KBM-7 (cell line): ENCODE results near the gene RABL3.
"Not testable (repeated sequence)": the region's sequence is repeated elsewhere in the genome, so short reads cannot be mapped to it uniquely, and the experiment has no call there.

Experiments used
- DNase-seq: peaks from one replicate; pipeline ENCODE4 v3.0.0-alpha.2; 2015
- in situ Hi-C: fragments of 300-500 bp; cut with MboI; formaldehyde crosslinking; loops from 2 replicates; pipeline ENCODE4 v1.14.3; 2020; ENCODE audit warnings: low sequenced_read_pairs, low pct_unique_long_range_greater_than_20kb, mixed read lengths

The RABL3 gene, protein sequence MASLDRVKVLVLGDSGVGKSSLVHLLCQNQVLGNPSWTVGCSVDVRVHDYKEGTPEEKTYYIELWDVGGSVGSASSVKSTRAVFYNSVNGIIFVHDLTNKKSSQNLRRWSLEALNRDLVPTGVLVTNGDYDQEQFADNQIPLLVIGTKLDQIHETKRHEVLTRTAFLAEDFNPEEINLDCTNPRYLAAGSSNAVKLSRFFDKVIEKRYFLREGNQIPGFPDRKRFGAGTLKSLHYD

DNA sequence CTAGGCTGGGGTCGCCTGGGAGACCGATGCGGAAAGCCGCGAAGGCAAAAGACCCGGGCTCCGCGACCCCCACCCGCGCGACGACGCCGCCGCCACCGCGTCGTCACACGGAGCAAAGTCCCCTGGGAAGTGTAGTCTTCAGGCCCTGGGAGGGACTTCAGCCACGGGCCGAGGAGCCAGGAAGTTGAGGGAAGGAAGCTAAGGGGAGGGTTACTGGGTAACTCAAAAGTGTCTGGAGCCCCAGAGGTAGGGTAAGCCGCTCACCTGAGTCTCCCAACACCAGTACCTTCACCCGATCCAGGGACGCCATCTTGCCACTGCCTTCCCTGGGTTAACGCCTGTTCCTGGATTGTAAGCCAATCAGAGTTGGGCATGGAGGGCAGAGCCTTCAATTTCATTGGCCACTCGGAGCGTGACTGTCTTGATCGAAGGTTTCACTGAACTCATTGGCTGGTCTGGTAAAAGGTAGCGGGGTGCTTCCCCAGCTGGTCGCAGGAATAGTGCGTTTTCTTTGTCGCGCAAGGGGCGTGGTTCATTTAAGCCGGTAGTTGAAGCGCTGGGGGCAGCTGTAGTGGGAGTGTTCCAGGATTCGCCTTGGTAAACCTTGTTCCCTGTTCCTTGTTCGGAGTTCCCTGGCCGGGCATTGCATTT is at the start of gene RABL3, which contains the start of gene GTF2E1:
RABL3 (minus strand) TSS at position 319 of the 651 bp plus-strand sequence; CDS start at position 310, 9 bp downstream.
GTF2E1 (plus strand) TSS at position 547 of the 651 bp plus-strand sequence. CDS start 7,809 bp downstream, outside the sequence.
- in situ Hi-C loops = no loop called here
- peak; percentile 100 for DNase-seq

GRCh38 chr3:120791913-120792312 is 49.6 kb upstream of the RABL3 start:
- no peak for DNase-seq
- in situ Hi-C loops = loop anchor here (10.0 kb wide), 1 partner anchor 227 kb away; no protein-coding TSS in a partner anchor

- no peak for DNase-seq
- in situ Hi-C loops = loop anchor here (10.0 kb wide), 1 partner anchor 226 kb away; no protein-coding TSS in a partner anchor
Measured at GRCh38 chr3:120791010-120791409, 48.7 kb upstream of the RABL3 start.

GRCh38 chr3:120785832-120786231 is 43.5 kb upstream of the RABL3 start:
- in situ Hi-C loops, DNase-seq: not testable (repeated sequence)

DNA sequence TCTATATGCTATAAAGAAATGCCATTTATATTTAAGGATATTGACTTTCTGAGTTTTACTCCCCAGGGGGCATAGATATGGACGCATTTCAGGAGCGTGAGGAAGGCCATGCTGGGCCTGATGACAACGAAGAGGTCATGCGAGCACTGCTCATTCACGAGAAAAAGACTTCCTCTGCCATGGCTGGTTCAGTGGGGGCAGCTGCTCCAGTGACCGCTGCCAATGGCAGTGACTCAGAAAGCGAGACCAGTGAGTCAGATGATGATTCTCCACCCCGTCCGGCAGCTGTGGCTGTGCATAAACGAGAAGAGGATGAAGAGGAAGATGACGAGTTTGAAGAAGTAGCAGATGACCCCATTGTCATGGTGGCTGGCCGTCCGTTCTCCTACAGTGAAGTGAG is 38.7 kb upstream of the RABL3 start:
- DNase-seq = no peak
- in situ Hi-C loops = no loop called here

DNA sequence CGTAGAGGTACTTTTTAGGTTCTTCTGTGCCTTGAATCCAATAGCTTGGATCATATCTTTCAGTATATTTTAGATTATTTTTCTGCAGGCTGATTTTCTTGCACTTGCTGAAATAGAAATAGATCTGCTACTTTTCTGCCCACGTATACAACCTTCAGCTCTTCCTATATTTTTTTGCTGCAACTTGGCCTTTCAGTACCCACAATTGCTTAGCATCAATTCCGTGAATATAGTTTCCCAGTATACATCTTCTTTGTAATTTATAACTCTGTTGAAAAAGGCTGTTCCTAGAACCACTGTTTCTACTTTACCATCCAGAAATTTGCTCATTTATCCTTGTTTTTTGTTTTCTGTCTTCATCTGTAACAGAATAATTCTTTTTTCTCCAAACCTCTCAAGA is 36.5 kb upstream of the RABL3 start:
- in situ Hi-C loops = no loop called here
- no peak for DNase-seq

GRCh38 chr3:120775411-120775810 is 33.1 kb upstream of the RABL3 start:
- in situ Hi-C loops = no loop called here
- DNase-seq = no peak

DNA sequence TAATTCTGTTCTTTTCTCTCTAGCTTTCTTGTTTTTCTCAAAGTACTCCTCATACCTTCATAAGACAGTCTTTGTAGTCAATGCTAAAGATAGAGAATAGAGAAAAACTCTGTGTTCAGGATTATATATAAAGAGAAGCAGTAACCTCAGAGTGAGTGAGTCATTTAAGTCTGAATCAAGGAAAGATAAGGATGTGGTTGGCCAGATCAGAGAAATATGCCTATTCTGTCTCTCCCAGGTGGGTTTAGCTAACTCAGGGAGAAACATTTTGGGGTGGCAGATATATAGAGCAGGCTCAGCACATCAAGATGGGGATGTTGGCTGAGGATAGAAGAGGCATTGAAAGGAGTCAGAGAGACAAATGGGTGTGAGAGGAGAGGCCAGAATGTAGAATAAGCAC is 31.6 kb upstream of the RABL3 start:
- in situ Hi-C loops = no loop called here
- no peak for DNase-seq

- in situ Hi-C loops = no loop called here
- DNase-seq = no peak
Measured at GRCh38 chr3:120772081-120772480, 29.8 kb upstream of the RABL3 start.

DNA sequence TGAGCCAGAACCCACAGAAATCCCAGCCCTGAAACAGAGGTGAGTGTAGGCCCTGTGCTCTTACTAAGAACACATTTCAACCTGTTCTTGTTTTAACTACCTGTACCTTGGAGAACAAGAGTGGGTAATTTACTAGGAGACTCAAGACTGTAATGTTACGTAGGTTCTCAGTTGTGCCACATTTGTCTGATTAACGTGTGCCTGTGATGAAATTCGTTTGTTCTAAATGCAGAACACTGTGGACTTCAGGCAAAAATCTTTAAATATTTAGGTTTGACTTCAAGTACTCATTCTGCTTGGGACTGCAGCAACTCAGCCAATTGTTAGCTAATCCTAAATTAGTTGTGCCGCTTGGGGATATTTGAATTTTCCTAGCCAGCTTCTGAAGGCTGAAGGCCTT is 28.6 kb upstream of the RABL3 start:
- DNase-seq = no peak
- in situ Hi-C loops = no loop called here

DNA sequence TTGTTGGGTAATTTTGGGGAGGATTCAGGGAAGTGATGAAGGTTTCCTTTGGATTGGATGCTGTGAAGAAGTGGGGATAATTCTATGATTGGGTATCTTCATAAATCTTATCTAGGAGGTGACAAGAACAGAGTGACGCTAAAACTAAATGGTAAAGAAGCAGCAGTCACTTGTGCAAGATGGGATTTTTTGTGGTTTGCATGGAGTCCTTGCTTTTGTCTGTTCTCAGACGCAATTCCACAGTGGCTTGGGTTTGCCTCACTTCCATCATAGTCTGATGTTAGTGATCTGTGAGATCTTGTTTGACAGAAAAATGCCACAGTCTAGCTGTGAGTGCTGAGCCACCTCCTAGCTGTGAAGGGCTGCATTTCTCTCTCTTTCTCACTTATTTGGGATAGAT is 27.1 kb upstream of the RABL3 start:
- in situ Hi-C loops = no loop called here
- no peak for DNase-seq

DNA sequence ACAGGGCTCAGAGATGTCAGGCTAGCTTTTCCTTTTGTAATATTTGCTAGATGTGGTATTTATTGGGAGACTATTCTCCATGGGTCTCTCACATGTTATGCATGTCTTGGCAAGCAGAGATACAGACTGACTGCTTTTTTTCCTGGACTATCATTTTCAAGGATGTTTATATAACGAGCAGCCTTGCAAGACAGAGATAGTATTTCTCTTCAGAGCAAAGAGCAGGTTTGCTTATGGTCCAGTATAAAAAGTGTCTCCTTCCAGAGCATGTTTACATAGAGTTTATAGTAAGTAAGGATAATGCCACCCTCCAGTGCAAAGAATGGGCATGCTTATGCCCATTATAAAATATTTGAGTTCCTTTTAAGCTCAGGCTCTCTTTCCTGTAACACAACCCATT is 24.8 kb upstream of the RABL3 start:
- in situ Hi-C loops = no loop called here
- no peak for DNase-seq

DNA sequence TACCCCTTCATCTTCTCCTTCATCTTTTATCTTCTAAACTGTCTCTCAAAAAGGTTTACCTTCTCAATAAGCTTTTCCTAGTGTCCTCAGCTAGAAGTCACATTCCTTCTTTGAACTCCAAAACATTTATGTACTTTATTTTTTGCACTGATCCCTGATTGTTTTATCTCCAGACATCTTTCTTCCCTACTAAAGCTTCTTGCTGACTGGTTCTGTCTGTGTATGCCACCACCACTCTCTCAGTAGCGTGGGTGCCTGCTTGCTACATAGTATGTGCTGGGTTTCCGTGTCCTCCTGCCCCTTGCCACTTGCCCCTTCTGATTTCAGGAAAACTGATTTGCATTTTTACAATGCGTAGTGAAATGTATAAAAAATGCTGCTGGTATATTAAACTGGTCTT is 24.3 kb upstream of the RABL3 start:
- in situ Hi-C loops = no loop called here
- no peak for DNase-seq

GRCh38 chr3:120765830-120766493 is 23.6 kb upstream of the RABL3 start:
- DNase-seq = no peak
- in situ Hi-C loops = no loop called here

- DNase-seq = no peak
- in situ Hi-C loops = no loop called here
Measured at GRCh38 chr3:120764206-120764605, 21.9 kb upstream of the RABL3 start.

- in situ Hi-C loops = no loop called here
- no peak for DNase-seq
Measured at GRCh38 chr3:120763601-120764000, 21.3 kb upstream of the RABL3 start.

DNA sequence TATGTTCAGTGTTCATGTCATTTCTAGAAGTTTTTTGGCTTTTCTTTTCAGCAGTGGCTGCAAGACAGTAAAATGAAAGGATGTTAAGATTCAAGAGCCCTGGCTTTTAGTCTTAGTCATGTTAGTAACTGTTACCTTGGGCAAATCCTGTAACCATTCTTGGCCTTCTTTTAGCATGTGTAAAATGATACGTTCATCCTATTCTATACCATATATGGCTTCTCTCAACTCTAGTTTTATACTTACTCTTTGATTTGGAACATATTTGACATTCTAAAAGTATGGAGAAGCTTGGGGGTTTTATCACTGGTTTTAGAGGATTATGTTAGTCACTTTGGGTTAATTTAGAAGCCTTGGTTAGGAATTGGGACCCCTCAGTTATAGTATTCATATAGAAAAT is 20.3 kb upstream of the RABL3 start:
- DNase-seq = no peak

DNA sequence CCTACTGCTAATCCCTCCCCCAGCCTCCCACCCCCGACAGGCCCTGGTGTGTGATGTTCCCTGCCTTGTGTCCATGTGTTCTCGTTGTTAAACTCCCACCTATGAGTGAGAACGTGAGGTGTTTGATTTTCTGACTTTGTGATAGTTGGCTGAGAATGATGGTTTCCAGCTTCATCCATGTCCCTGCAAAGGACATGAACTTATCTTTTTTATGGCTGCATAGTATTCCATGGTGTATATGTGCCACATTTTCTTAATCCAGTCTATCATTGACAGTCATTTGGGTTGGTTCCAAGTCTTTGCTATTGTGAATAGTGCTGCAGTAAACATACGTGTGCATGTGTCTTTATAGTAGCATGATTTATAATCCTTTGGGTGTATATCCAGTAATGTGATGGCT is 16.2 kb upstream of the RABL3 start:
- DNase-seq, in situ Hi-C loops: not testable (repeated sequence)

More for the DNA sequence above, 20.3 kb upstream of the RABL3 start:
- in situ Hi-C loops = no loop called here

DNA sequence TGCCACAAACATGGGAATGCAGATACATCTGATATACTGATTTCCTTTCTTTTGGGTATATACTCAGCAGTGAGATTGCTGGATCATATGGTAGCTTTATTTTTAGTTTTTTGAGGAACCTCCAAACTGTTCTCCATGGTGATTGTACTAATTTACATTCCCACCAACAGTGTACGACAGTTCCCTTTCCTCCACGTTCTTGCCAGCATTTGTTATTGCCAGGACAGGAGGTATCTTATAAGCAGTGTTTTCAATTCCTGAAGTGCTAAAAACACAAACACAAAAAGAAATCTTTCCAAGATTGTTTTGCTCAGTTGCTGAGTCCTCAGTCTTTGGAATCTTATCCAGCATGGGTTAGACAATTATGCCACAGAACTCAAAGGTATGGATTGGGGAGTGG is 13.7 kb upstream of the RABL3 start:
- in situ Hi-C loops = no loop called here
- DNase-seq = no peak

GRCh38 chr3:120753810-120754209 is 11.5 kb upstream of the RABL3 start:
- in situ Hi-C loops = no loop called here
- no peak for DNase-seq
